Astrocyte of the spinal cord (primary cell): Measurements from ENCODE around the gene CNTFR.

ENCODE experiments used
- DNase-seq: peaks from one replicate; pipeline ENCODE4 v3.0.0; 2011; ENCODE audit warnings: low read depth, low spot score
- H3K4me3 ChIP-seq: 2 replicates; pipeline ENCODE4 v1.5.1; 2011; ENCODE audit warnings: low read depth, mild to moderate bottlenecking, low read length, moderate library complexity
- CTCF ChIP-seq: IDR thresholded peaks from 2 replicates; pipeline ENCODE4 v1.5.1; 2012; ENCODE audit warnings: low read depth, mild to moderate bottlenecking, low read length, inconsistent platforms
- in situ Hi-C: cut with HindIII; loops from 2 replicates; pipeline ENCODE4 v1.10.0; 2017; ENCODE audit warnings: low sequenced_read_pairs

The CNTFR gene

GRCh38 chr9:34580358-34580757 lies 9.2 kb downstream of the CNTFR start:
- H3K4me3 ChIP-seq: no peak overlapping the region
- no peak for TF ChIP-seq CTCF
- no peak for DNase-seq
- in situ Hi-C loops: no loop called here

- TF ChIP-seq CTCF: no peak
- in situ Hi-C loops: loop anchor here (10.0 kb wide), 1 partner anchor 75 kb away; no protein-coding TSS in a partner anchor
- H3K4me3 ChIP-seq: no peak overlapping the region
- no peak for DNase-seq
Measured at GRCh38 chr9:34579808-34580163, 9.7 kb downstream of the CNTFR start.

- in situ Hi-C loops: loop anchor here (10.0 kb wide), 1 partner anchor 74 kb away; no protein-coding TSS in a partner anchor
- TF ChIP-seq CTCF: no peak
- no peak for DNase-seq
- no peak overlapping the region for H3K4me3 ChIP-seq
Measured at GRCh38 chr9:34579104-34579807, 10.3 kb downstream of the CNTFR start.

- no peak for TF ChIP-seq CTCF
- in situ Hi-C loops: loop anchor here (10.0 kb wide), 1 partner anchor 74 kb away; no protein-coding TSS in a partner anchor
- H3K4me3 ChIP-seq: no peak overlapping the region
- DNase-seq: peak; percentile 31
Measured at GRCh38 chr9:34578241-34579103, 11.1 kb downstream of the CNTFR start.

- no peak for DNase-seq
- H3K4me3 ChIP-seq: no peak overlapping the region
- in situ Hi-C loops: loop anchor here (10.0 kb wide), 1 partner anchor 73 kb away; no protein-coding TSS in a partner anchor
- no peak for TF ChIP-seq CTCF
Measured at GRCh38 chr9:34577400-34578240, 11.9 kb downstream of the CNTFR start.
